Heart left ventricle (tissue), 16 donors: ENCODE data around the gene SEPTIN5. TPM values are rescaled to one million over a fixed set of nuclear protein-coding genes. Genes with fewer than 3 reads are reported as not detected.

ENCODE experiments used
- ATAC-seq, 4 donors: fragments of 200-7000 bp; cut with Tn5 transposase; one replicate each; pipeline ENCODE4 v1.9.1; 2020 to 2022; ENCODE audit warnings: moderate library complexity in 4 of 4, mild to moderate bottlenecking in 3 of 4, moderate number of reproducible peaks in 1 of 4
- DNase-seq, 5 donors: peaks; one replicate each; pipeline ENCODE4 v3.0.0-alpha.2; 2020
- H3K27ac ChIP-seq, 12 donors: fragments of 200-600 bp; sonication (generic) in 4 of 12; one replicate each; pipeline versions ENCODE4 v1.5.0 to v1.8.0; 2016 to 2022; ENCODE audit warnings: mild to moderate bottlenecking in 2 of 12
- H3K27me3 ChIP-seq, 9 donors: fragments of 200-600 bp; sonication (generic) in 2 of 9; one replicate each; pipeline versions ENCODE4 v1.5.1 to v1.8.0; 2016 to 2022; ENCODE audit warnings: mild to moderate bottlenecking in 3 of 9
- H3K36me3 ChIP-seq, 9 donors: fragments of 200-600 bp; sonication (generic) in 2 of 9; one replicate each; pipeline versions ENCODE4 v1.5.0 to v1.8.0; 2018 to 2022; ENCODE audit warnings: mild to moderate bottlenecking in 2 of 9
- H3K4me1 ChIP-seq, 12 donors: fragments of 200-600 bp; sonication (generic) in 4 of 12; one replicate each; pipeline versions ENCODE4 v1.5.0 to v1.8.0; 2016 to 2022; ENCODE audit warnings: mild to moderate bottlenecking in 3 of 12
- H3K4me3 ChIP-seq, 12 donors: fragments of 200-600 bp; sonication (generic) in 4 of 12; one replicate each; pipeline versions ENCODE4 v1.5.0 to v1.8.0; 2017 to 2022; ENCODE audit warnings: mild to moderate bottlenecking in 9 of 12, moderate library complexity in 4 of 12
- H3K9me3 ChIP-seq, 12 donors: fragments of 200-600 bp; sonication (generic) in 4 of 12; one replicate each; pipeline versions ENCODE4 v1.5.0 to v1.8.0; 2016 to 2022; ENCODE audit warnings: mild to moderate bottlenecking in 1 of 12
- POLR2A ChIP-seq, 2 donors: fragments of 450-650 bp; IDR thresholded peaks; one replicate each; pipeline ENCODE4 v1.6.1; 2017; ENCODE audit warnings: antibody characterized with exemption in 2 of 2, mild to moderate bottlenecking in 2 of 2, moderate library complexity in 2 of 2
- WGBS, 4 donors: extraction: QIAGEN DNeasy Blood & Tissue Kit in 2 of 4; methylation state at CpG; one replicate each; pipeline versions ENCODE4 v1.1.5 to v1.1.7; 2013 to 2018; 5-methylcytosine and 5-hydroxymethylcytosine counted together
- intact Hi-C, 10 donors: fragments of 100-400 bp; cut with DNase I; formaldehyde crosslinking; loops; one replicate each; pipeline versions ENCODE4 v1.11.1 to v1.14.2; 2022
- polyA plus RNA-seq, 2 donors: library from polyadenylated mRNA; stranded (reverse); fragments of 200-250 nt; gene quantifications; one replicate each; pipeline ENCODE4 v1.2.3, GENCODE V29; 2013
- total RNA-seq, 9 donors: library from RNA; depleted of rRNA in 2 of 9; stranded (reverse); fragments of >200 nt in 2 of 9; fragmentation: NEBNext Ultra II Directional in 3 of 9; extraction: Animal tissue kit (Norgen Biotek cat#: 25700) in 3 of 9; gene quantifications; one replicate each; pipeline versions ENCODE4 v1.1.0 to v1.2.4, GENCODE V29; 2016 to 2023
- TF ChIP-seq, protein P1 (sequence below), 12 donors: fragments of 200-600 bp; sonication (generic) in 4 of 12; IDR thresholded peaks; one replicate each; pipeline versions ENCODE4 v1.5.0 to v1.8.0; 2018 to 2022; ENCODE audit warnings: antibody characterized with exemption in 12 of 12, mild to moderate bottlenecking in 5 of 12
- donor health status: ischemic (EF 13 %, LVEDD 7.1; RV severe dilation, severe dysfunction).
- donor health status: healthy with polysubstance abuse.
- donor health status: DM: no; HTN: yes; CAD: no.
- donor health status: DM: no; HTN: no; CAD: no.
- donor health status: ischemic (EF 25% LVEDD 6.9; RV normal size, moderate dysfunction).
- donor health status: ischemic (EF 25% LVEDD 5.7; RV mildly dilated, moderate dysfunction).
- donor health status: healthy.
- donor health status: DM: yes; HTN: yes; CAD: no.
- donor health status: ischemic (EF 35%, LVEDD 5.7; RV mildly dilated, moderate dysfunction).
- donor health status: nonischemic (EF 11% LVEDD 7.7; RV severe dilation, severe dysfunction).
- donor health status: DM: yes; HTN: yes; CAD: no.
- donor health status: PGD.
- donor health status: ischemic (EF 29% LVEDD 5.4; RV normal size, mild dysfunction).
- donor health status: nonischemic (EF 23%, LVEDD 6.1; RV moderate dilation, normal function).

SEPTIN5 gene
- total and polyA plus RNA-seq, 11 donors = 75.7 to 272 (median 127) TPM

DNA sequence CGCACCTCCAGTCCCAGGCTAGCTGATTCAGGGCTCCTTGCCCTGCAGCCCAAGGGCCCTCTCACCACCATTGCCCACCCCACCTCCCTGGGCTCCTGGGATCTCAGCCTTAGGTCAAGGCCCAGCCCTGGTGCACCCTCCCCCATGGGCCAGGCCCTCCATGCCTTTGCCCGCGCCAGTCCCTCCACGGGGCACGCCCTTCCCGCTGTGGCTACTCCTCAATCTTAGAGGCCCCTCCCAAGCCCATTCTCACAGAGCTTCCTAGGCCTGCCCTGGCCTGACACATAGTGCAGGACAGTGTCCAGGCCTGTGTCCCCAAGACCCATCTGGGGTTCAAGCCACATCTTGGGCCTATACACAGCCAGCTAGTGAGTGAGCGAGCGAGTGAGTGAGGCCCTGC lies 15.9 kb downstream of the SEPTIN5 start:
- intact Hi-C loops = loop anchor here (1.0 to 2.0 kb wide), 3 partner anchors 180 to 217 kb away; no protein-coding TSS in a partner anchor
- Histone ChIP-seq H3K4me1 (peaks cover 0 to 10% (median 8%) of the 10 kb centered on the region in 12 donors), H3K4me3 (no peak overlapping the region), H3K9me3 (no peaks in the 10 kb centered on the region), H3K36me3 (no peaks in the 10 kb centered on the region), H3K27ac (no peak overlapping the region), H3K27me3 (no peaks in the 10 kb centered on the region)
- 84 to 98% (median 94%) methylated on average over 6 to 8 of the region's 8 CpGs for WGBS, 4 donors
- no peak for TF ChIP-seq POLR2A (IDR thresholded peaks at IDR 0.05)
- TF ChIP-seq, protein P1, sequence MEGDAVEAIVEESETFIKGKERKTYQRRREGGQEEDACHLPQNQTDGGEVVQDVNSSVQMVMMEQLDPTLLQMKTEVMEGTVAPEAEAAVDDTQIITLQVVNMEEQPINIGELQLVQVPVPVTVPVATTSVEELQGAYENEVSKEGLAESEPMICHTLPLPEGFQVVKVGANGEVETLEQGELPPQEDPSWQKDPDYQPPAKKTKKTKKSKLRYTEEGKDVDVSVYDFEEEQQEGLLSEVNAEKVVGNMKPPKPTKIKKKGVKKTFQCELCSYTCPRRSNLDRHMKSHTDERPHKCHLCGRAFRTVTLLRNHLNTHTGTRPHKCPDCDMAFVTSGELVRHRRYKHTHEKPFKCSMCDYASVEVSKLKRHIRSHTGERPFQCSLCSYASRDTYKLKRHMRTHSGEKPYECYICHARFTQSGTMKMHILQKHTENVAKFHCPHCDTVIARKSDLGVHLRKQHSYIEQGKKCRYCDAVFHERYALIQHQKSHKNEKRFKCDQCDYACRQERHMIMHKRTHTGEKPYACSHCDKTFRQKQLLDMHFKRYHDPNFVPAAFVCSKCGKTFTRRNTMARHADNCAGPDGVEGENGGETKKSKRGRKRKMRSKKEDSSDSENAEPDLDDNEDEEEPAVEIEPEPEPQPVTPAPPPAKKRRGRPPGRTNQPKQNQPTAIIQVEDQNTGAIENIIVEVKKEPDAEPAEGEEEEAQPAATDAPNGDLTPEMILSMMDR (IDR thresholded peaks at IDR 0.05) = no peak
- ATAC-seq (peak in 2 of 4 donors; percentile 2 to 4), DNase-seq (no peak)

DNA sequence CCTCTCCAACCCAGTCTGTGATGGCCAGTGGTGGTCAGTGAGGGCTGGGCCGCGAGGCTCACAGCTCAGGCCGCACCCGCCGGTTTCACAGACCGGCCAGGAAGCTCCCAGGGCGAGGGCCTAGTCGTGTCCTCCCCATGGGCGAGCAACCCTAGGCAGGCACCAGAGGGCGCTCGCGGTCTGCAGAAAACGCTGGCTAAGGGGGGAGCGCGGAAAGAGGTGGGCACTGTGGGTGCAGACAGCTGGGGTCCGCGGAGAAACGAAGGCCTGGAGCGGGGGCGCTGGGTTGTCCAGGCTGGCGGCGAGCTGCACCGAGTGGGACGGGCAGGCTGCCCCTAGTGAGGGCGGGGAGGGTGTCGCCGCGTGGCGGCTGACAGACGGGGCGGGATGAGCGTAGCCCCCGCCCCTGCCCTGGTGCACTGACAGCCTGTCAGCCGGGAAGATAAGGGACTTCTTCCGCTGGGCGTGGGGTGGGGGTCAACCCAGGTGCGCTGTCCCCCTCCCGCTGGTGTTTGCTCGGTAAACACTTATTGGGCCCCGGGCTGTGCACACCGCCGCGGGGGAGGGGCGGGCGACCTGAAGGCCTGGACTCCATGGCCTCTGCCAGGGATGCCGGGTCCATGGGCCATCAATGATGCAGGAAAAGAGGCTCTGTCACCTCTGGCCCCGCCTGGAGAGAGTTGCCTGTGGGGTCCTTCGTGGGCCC lies 16.5 kb downstream of the SEPTIN5 start:
- no peak overlapping the region for H3K27ac ChIP-seq
- no peaks in the 10 kb centered on the region for H3K27me3 ChIP-seq
- 1 to 10% (median 5%) methylated on average over 21 to 48 of the region's 48 CpGs for WGBS, 4 donors
- H3K36me3 ChIP-seq = no peaks in the 10 kb centered on the region
- TF ChIP-seq, protein P1 (IDR thresholded peaks at IDR 0.05) = peak; percentile 87 to 99 (median 94)
- TF ChIP-seq POLR2A (IDR thresholded peaks at IDR 0.05) = no peak
- intact Hi-C loops = loop anchor here (1.0 to 2.0 kb wide), 3 partner anchors 179 to 216 kb away; no protein-coding TSS in a partner anchor
- peaks cover 0 to 10% (median 8%) of the 10 kb centered on the region in 12 donors for H3K4me1 ChIP-seq
- DNase-seq (peak; percentile 82 to 93 (median 84)), ATAC-seq (peak; percentile 80 to 91 (median 85))
- peak overlapping the region in 10 of 12 donors; percentile 10 to 50 (median 42) for H3K4me3 ChIP-seq
- no peaks in the 10 kb centered on the region for H3K9me3 ChIP-seq

DNA sequence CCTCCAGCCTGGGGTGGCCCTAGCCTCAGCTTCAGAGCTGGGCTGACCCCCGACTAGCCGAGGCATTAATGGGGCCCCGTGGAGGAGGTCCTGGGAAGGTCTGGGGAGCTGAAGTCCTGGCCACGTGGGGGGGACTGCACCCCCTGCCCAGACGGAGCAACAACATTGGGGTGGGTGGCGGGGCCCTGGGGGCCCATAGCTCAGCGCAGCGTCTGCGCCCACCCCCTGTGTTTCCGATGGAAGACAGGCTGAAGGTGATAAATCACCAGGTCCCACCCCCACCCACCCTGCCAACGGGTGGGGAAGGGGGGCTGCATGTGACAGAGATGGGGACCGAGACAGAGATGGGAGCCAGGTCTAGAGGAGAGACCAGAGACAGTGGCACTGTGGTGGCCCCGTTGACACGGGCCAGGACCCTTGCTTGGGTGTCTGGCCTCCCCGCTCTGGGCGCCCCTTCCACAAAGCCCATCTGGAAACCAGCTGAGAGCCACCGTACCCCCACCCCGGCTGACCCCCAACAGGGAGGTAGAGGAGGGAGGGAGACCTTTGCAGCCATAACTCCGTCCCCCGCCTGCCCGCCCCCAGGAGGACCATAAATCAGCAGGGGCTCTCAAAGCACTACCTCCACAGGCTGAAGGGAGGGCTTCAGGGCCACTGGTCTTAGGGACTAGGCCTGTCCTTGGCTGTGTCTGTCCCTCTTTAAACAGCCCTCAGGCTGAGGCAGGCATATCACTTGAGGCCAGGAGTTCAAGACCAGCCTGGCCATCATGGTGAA lies 17.2 kb downstream of the SEPTIN5 start:
- no peaks in the 10 kb centered on the region for H3K9me3 ChIP-seq
- no peak overlapping the region for H3K4me3 ChIP-seq
- H3K36me3 ChIP-seq = no peaks in the 10 kb centered on the region
- H3K27me3 ChIP-seq = no peaks in the 10 kb centered on the region
- ATAC-seq (no peak), DNase-seq (no peak)
- WGBS, 4 donors = 74 to 82% (median 75%) methylated on average over 13 to 21 of the region's 21 CpGs
- intact Hi-C loops = loop anchor here in 3 of 10 donors (2.0 kb wide), 3 partner anchors 71 to 215 kb away; no protein-coding TSS in a partner anchor
- H3K4me1 ChIP-seq = peaks cover 0 to 10% (median 8%) of the 10 kb centered on the region in 12 donors
- TF ChIP-seq POLR2A (IDR thresholded peaks at IDR 0.05) = no peak
- TF ChIP-seq, protein P1 (IDR thresholded peaks at IDR 0.05) = no peak
- H3K27ac ChIP-seq = no peak overlapping the region
